Neural progenitor cell (in vitro differentiated cells): ENCODE results near the gene LIMK2.
"Not testable (repeated sequence)": the region's sequence is repeated elsewhere in the genome, so short reads cannot be mapped to it uniquely, and the experiment has no call there.

Experiments
- CTCF ChIP-seq: fragments of 200-600 bp; sonication (generic); IDR thresholded peaks from 2 replicates; pipeline ENCODE4 v1.5.1; 2017; ENCODE audit warnings: antibody characterized with exemption, mild to moderate bottlenecking
- EZH2 ChIP-seq: fragments of 200-600 bp; sonication (generic); IDR thresholded peaks from 2 replicates; pipeline ENCODE4 v1.6.1; 2017; ENCODE audit warnings: antibody characterized with exemption, mild to moderate bottlenecking, moderate library complexity

DNA sequence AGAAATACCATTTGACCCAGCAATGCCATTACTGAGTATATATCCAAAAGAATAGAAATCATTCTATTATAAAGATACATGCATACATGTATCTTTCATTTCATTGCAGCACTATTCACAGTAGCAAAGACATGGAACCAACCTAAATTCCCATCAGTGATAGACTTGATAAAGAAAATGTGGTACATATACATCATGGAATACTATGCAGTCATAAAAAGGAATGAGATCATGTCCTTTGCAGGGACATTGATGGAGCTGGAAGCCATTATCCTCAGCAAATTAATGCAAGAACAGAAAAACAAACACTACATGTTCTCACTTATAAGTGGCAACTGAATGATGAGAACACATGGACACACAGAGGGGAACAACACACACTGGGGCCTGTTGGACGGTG lies 102.1 kb downstream of the LIMK2 start:
- not testable (repeated sequence) for TF ChIP-seq CTCF, EZH2
